AG10803 (cell line): Measurements from ENCODE around the gene HJURP.
A peak's percentile ranks its signal among the peaks of the same experiment; 100 is the strongest.

Source experiments
- DNase-seq: peaks from one replicate; pipeline ENCODE4 v3.0.0; 2010; ENCODE audit warnings: low read depth
- H3K4me3 ChIP-seq: 2 replicates; pipeline ENCODE4 v1.5.1; 2011; ENCODE audit warnings: mild to moderate bottlenecking, low read length, control low read depth
- CTCF ChIP-seq: conservative IDR thresholded peaks from 2 replicates; pipeline ENCODE4 v1.5.1; 2011; ENCODE audit warnings: mild to moderate bottlenecking, low read length, control low read depth, inconsistent platforms

Gene HJURP

GRCh38 chr2:233867993-233868532 is 13.7 kb upstream of the HJURP start, which contains the start of gene MSL3B:
TSS of gene MSL3B (minus strand) at chr2:233868386.
- DNase-seq = peak; percentile 54
- peak within 1 kb of the TSS; percentile 79 for H3K4me3 ChIP-seq
- TF ChIP-seq CTCF = no peak

GRCh38 chr2:233866479-233866878 is 12.1 kb upstream of the HJURP start:
- H3K4me3 ChIP-seq = no peak overlapping the region
- no peak for TF ChIP-seq CTCF
- DNase-seq = no peak

- no peak overlapping the region for H3K4me3 ChIP-seq
- DNase-seq = no peak
- TF ChIP-seq CTCF = 0 out of 2 replicates have a peak, but pooled peaks have one; percentile 10
Observed at GRCh38 chr2:233865838-233866237, 11.5 kb upstream of the HJURP start.

- no peak for DNase-seq
- TF ChIP-seq CTCF = no peak
Observed at GRCh38 chr2:233862261-233862768, 8.0 kb upstream of the HJURP start.

GRCh38 chr2:233858331-233858730 is 4.0 kb upstream of the HJURP start:
- H3K4me3 ChIP-seq = no peak overlapping the region
- no peak for TF ChIP-seq CTCF
- DNase-seq = no peak

More at GRCh38 chr2:233862261-233862768, 8.0 kb upstream of the HJURP start:
- H3K4me3 ChIP-seq = no peak overlapping the region

GRCh38 chr2:233857511-233858141 is 3.3 kb upstream of the HJURP start:
- peak; percentile 52 for TF ChIP-seq CTCF
- no peak for DNase-seq
- H3K4me3 ChIP-seq = no peak overlapping the region

- no peak for TF ChIP-seq CTCF
- DNase-seq = no peak
- H3K4me3 ChIP-seq = no peak overlapping the region
Observed at GRCh38 chr2:233856184-233856583, 1.8 kb upstream of the HJURP start.
